NCI-H1436 treated with DMSO at 0.1 percent for 48 hours (cell line): ENCODE data around the gene ACSS1.

Experiments used
- DNase-seq: peaks from one replicate; lab custom pipeline; 2025; lab: John Stamatoyannopoulos, UW

Gene ACSS1

DNA sequence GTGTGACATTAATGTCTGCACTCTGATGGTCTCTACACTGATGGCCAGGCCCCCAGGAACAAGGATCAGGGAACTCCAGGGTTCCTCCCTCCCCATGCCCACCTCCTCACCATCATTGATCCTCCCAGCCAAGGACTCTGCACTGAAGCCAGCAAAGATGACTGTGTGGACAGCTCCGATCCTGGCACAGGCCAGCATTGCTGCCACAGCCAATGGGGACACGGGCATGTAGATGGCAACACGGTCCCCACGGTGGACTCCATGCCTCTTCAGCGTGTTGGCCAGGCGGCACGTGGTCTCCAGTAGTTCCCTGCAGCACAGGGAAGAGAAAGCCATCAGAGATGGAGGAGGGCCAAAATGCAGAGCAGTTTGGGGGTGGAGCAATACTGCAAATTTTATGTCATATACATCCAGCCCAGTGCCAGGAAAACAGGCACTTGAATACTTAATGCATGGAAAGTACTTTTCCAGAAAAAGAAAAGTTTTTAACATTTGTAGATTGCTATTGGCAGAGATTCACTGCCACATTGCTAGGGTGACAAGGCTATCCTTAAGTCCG lies 27.2 kb downstream of the ACSS1 start:
- DNase-seq = no peak

DNA sequence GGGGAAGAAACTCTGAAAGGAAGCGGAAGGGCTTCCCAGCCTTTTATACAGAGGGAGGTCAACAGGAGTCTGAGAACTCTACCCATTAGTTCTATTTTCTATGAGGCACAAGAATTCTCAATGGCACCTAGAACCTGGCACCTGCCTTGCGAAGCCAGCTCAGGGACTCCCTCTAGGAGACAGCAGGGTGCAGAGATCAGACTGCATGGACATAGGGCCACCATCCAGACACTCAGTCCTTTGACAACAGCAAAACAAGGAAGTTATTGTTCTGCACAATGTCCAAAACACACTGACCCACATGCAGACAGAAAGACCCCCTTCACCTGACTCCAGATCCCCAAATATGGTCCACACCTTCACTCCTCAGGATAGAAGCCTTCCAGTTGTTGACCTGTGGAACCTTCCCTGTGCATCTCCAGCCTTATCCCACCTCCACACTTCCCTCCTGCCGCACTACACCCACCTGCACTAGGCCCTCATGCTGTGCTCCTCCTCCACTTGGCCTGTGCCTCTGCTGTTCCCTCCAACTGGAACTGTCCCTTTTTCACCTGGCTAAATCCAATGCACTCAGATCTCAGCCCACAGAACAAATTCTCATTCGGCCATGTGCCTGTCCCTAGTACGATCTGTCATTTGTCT lies 27.8 kb downstream of the ACSS1 start:
- DNase-seq = no peak

DNA sequence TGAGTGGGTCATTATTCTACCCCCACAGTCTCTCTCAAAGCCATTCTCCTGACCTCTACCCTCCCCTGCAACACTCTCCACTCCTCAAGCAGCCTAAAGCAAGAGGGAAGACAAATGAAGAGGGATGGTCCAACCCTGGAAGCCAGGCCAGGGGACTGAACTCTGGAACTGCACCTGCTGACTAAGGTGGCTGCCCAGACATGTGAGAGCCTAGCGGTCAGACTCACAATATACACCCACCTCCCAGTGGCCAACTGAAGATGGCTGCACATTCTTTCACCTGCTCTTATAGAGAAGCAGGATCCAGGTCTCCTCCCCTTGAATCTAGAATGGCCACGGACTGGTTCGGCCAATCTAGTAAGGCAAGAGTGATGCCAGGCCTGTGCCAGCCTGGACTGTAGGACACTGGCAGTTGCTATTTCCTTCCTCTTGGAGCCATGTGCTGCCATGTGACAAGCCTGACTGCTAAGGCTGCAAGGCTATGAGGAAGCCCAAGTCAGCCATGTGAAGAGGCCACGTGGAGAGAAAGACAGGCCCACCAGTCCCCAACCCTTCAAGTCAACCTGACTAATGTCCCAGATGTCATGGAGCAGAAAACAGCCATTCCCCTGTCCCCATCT lies 31.8 kb downstream of the ACSS1 start:
- no peak for DNase-seq

DNA sequence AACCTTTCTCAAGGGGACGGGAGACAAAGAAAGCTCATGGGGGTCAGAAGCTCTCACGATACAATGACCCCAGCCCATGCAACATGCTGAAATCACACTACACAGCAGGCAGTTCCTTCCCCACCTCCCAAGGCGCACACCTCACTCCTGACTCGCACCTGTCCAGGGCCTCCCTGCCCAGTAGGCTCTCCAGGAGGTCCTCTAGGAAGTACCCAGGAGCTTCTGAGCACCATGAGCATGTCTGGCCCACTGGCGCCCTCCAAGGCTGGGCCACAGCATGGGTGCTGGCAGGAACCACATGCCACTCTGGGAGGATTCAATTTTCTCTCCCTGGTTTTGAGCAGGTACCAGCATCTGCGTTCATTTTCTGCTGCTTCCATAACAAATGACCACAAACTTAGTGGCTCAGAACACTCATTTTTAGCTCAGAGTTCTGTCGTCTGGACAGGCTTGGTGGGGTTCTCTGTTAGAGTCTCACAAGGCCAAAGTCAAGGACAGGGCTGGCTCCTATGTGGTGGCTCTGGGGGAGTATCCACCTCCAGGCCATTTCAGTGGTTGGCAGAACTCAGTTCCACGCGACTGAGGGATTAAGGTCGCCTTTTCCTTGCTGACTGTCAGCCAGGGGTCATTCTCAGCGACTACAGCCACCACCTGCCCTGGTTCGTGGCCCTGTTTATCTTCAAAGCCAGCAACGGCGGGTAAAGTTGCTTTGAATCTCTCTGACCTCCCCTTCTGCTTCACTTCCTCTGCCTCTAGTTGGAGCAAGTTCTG lies 32.7 kb downstream of the ACSS1 start:
- DNase-seq = no peak

DNA sequence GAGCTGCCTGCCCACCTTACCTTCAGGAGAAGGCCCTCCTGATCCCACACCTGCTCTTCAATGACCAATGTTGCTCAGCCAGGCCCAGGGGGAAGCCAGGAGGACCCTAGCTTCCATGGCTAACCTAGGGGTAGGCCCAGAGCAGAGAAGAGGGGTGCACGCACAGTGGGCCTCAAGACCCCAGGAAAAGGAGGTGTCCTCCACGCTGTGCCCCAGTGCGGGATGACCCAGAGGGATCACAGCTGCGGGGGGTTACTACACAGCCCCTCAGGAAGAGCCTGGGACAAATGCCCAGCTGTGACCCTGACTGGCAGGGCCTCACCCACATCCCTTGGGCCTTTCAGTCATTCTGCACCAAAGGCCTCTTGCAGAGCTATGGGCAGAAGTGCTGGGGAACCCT lies 33.8 kb downstream of the ACSS1 start:
- no peak for DNase-seq

DNA sequence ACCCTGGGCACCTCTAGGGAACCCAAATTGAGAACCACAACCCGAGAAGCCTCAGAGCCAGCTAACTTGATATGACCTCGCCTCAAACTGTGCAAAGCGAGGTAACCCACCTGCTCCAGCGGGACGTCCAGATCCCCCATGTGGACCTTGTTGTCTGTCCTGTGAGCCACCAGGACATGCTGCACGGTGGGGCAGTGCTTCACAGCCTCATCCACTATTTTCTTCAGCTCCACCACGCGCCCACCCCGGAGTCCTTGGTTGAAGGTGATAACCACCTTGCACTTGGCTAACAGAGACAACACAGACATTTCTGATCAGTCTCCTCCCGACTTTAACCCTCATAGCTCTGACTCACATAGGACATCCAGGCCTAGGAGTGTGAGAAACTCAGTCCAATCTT lies 34.6 kb downstream of the ACSS1 start:
- DNase-seq = no peak

DNA sequence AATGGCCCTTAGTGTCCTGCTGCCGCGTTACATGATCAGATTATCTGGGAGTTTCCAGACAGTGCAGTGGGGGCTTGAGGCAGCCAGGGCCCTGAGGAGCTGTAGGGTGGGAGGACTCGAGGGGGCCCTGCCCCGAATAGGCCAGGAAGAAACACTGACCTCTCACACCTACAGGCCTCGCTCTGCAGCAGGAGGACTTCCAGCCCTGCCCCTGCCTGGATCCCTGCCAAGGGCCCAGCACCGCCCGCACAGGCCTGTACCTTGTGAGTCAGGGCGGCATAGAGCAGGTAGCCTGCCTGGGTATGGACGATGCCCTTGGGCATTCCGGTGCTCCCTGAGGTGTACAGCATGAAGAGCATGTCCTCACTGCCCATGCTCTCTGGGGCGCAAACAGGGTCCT lies 35.3 kb downstream of the ACSS1 start:
- no peak for DNase-seq

DNA sequence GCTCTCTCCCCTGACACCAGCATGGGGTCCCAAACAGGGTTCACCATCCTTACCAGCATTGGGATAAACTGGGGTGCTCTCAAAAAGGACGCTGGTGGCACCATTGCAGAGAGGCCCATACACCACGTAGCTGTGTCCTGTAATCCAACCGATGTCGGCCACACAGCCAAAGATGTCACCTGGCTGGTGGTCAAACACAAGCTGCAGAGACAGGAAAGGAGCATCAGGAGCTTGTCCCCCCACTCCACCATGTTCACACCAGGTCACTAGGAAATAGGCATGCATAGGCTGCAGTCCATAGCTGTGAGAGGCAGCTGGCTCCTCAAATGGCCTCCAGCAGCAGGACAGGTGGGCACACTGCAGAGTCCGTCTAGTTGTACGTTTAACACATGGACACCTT lies 36.6 kb downstream of the ACSS1 start:
- DNase-seq = no peak

DNA sequence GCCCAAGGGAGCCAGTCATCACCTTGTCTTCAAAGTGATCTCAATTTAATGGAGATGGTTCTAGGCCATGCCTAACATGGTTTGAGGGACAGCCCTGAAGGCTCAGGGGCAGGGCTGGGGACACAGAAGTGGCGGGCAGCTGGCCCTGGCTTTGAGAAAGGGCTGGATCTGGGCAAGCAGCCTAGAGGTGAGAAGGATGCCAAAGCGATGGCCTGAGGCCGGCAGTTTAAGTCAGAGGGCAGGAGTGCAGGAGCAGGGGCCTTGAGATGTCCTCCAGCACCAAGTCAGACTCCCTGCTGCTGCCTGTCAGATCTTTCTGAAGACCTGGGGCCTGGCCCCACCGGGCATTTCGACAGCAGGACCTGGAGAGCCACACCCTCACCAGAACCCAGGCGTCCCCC lies 37.0 kb downstream of the ACSS1 start:
- no peak for DNase-seq

DNA sequence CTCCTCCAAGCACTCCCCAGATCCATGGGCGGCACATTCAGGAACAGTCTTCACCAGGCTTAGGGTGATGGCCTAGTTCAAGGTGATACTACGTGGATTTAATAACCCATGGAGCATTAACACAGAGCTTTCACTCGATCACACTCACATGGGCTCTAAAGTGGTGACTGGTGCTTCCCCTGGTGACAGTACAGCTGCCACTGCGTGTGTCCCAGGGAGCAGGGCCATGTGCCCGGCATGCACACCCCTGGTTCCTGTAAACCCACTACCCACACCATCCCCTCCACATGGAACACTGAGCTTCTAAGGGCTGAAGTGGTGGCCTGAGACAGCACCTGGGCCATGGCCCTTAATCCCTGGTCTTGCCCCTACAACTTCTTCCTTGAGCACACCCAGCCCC lies 37.6 kb downstream of the ACSS1 start:
- no peak for DNase-seq

DNA sequence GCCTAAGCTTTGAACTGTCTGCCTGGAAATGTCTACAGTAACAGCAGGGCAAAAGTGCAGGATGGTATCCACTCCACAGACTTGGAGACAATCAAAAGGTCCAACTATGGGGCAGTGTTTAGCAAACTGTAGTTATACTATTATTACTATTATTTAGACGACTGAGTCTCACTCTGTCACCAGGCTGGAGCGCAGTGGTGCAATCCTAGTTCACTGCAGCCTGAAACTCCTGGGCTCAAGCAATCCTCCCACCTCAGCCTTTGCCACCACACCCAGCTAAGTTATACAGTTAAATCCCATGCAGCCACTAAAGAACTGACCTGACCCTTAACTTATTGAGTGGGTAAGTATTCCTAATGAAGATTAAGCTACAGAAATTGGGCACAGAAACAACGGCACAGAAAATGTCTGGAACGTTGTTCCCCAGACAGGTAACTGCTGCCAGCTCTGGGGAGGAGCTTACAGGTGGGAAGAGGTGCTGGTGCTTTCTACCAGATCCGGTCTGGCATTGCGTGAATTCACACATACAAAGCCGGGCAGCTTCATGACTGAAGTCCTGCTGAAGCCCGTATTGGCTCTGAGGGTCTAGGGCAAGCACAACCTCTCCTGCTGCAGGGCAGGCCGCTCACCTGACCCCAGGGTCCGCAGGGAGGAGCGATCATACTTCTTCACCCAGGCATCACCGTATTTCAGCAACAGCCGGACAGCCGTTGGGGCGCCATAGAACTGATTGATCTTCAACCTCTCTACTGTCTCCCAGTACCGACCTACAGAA lies 38.4 kb downstream of the ACSS1 start:
- DNase-seq = no peak

DNA sequence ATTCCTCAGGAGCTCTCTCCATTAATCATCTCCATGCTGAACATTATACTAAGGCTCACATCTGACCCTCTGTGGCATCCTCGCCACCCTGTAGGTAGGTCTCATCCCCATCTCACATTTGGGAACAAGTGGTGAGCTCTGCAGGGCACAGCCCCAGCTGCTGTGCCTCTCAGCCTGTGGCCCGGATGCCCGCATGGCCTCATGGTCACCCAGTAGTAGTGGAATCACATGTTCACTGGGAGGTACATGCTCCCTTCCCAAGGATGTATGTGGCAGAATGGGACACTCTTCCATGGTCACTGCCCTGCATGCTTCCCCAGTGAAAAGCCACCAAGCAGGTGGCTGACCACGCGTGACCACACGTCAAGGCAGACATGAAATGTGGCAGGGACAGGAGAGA lies 39.1 kb downstream of the ACSS1 start:
- no peak for DNase-seq

DNA sequence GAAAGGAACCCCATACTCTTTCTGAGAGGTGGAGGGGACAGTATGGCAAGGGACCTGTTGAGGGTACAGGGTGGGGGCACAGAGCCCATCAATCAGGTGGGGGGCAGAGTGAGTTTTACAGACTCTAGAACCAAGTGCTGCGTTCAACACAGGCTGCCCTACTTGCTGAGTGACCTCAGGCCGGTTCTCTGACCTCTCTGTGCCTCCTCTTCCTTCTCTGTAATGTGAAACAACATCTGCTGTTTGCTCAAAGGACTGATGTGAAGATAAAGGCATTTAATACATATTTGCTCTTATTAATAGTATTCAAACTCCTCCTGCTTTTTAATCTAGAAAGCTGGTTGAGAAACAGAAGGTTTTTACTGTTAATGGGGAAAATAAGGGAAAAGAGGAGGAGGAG lies 39.5 kb downstream of the ACSS1 start:
- no peak for DNase-seq

DNA sequence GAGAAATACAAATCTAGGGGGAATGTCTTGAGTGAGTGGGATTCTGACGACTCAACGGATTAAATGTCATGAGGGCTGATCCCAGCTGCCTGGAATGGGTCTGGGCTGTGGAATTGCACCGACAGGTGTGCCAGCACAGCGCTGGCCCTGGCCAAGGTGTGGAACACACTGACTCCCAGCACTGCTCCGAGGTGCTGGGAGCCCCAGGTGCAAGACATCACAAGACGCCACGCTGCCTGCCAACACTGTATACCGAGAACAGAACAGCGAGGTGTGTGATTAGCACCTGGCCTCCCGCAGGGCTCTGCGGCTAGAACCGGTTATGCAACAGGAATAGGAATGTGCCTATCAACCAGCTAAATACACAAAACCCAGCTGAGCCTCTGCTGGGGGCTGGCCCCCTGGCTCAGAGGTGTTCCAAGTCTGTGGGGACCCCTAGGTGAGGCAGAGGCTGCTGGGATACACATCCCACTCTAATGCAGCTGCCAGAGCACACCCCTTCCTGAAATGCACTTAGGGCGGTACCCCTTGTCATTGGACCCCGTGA lies 40.6 kb downstream of the ACSS1 start:
- DNase-seq = no peak

DNA sequence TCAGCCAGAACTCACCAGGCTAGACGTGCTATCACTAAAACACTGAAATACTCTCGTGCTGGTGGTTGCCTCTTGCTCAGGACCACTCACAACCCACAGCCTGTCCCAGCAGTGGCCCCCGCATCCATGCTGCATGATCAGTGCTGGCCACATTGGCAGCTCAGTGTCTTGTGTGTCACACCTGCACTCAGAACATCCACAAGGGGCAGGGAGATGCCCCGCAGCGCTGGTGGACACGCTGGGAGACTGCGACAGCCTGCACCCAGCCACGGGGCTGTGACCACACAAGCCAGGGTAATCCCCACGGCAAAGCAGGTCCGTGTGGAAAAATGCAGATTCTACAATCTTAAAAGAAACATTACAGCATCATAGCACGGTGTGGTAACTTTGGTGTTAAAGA lies 41.5 kb downstream of the ACSS1 start:
- no peak for DNase-seq

DNA sequence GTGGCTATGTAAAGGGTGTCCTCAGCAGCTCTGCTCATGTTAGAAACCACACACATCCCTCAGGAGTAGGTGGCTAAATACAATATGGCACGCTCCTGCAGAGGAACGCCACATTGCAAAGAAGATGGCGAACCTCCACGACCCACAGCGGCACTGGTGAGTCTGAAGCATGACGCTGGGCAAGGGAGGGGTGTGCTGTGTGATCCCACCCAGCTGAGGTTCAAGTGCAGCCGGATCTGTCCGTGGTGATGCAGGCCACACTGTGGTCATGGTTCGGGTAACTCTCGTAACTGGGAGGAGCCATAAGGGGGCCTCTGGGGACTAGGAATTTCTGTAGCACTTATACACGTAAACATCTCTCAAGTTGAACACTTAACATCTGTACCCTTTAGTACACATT lies 42.0 kb downstream of the ACSS1 start:
- DNase-seq = no peak

DNA sequence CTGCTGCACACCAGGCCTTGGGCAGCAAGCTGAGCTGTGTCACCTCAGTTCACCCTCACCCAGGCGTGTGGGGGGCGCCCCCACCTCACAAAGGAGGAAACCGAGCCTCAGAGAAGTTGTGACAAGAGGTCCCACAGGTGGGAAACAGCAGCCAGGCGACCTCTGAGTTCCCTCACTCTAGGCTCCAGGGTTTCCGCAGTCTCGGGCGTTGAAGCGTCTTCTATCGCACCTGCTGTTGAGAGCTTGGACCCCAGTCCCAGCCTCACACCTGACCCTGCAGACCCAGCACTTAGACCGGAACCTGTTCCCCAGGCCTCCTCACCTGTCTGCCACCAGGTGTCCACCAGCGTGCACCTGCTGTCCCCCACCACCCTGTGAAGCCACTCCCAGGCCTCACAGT lies 43.1 kb downstream of the ACSS1 start:
- DNase-seq = no peak

DNA sequence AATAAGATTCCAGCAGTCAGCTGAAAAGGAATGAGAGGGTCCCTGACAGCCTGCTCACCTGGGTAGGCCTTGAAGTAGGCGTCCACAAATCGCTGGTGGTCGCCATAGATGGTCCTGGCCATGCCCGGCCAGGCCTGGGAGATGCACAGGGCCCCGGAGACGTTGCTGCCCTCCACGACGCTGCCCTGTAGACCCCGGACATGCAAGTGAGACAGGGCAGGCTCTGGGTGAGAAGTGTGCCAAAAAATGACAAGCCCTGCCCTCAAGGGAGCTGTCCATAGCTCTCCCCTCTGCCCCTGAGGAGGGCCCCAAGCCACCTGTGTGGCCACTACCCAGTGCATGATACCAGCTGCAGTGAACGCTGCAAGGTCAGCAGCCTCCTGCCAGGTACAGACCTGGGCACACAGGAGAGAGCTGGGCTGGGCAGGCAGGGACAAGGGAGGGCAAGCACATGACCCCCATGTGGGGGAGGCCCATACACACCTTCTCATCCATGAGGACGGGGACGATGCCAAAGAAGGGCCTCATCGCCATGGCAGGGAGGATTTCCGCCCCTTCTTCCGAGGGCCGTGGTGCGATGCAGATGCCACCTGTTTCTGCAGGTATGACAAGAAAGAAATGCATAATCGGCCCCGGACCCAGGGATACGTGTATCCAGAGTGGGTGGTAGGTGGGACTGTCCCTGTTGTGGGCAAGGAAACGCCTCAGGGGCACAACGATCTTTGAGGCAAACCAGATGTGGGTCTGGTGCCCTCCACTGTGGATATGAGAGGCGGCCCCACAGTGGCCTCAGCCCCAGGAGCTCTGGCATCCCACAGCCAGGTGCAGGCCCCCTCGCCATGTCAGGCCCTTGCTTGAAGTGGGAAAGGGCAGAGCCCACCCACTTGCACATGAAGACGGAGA lies 44.2 kb downstream of the ACSS1 start:
- no peak for DNase-seq

DNA sequence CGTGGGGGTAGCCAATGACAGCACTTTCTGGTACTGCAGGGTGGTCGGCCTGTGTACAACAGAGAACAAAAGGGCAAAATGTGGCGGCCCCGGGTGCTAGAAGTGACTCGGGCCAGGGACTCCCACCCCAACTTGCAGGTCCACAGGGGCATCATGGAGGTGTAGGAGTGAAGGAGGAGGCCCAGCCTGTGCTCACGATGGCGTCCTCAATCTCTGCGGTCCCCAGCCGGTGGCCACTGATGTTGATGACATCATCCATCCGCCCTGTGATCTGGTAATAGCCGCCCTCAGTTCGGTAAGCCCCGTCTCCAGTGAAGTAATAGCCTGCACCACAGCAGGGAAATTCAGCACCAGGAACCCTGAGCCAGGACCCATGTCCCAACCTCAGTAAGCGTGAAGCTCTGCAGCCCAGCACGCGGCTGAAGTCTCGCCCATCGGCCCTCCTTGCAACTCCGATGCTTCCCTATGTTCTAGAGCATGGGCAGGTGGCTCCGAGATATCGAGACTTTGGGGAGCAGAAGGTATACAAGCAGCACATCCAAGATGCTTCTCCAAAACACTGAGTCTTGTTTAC lies 45.2 kb downstream of the ACSS1 start:
- DNase-seq = no peak

DNA sequence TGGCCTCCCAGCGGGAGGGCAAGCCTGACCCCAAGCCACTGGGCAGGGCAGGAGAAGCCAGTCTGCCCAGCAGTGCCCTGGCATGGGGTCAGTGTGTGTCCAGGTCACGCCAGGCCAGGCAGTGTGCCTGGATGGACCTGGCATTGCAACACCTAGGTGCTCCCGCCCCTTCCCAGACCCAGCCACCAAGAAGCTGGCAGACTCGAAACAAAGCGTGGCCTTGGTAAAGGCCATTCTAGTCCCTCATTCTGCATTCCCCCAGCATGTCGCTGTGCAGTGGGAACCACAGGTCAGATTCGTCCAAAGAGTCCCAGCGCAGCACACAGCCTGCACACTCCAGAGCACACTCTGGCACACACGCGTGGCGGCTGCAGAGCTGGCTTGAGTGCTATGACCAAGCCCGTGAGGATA lies 46.1 kb downstream of the ACSS1 start:
- no peak for DNase-seq

DNA sequence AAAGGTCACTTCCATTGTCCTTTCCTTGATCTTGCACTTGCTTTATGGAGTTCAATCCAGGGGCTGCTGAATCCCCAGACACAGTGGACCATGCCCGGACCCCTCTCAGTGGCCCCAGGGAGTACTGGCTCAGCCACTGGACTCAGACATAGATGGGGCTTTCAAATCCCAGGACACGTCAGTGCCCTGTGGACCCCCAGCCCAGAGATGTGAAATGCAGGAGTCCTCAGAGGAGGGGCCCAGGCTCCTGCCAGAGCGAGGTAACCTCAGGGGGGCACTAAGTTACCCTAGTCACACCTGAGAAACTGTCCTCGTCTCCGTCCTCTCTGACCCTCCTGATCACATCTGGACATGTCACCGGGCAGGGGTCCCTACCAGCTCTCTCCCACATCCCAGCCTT lies 46.7 kb downstream of the ACSS1 start:
- DNase-seq = no peak
